Measurements from ENCODE around the gene DENND6A.

The DENND6A gene

GRCh38 chr3:57605683-57606082, 87.2 kb downstream of the DENND6A start:
- no peak for DNase-seq (ENCODE audit: low spot score)
- no peak for TF ChIP-seq CTCF (IDR thresholded peaks at IDR 0.05; ENCODE audit: extremely low read depth, missing control alignments)

GRCh38 chr3:57604971-57605370, 87.9 kb downstream of the DENND6A start:
- DNase-seq (ENCODE audit: low spot score), result no peak
- TF ChIP-seq CTCF (IDR thresholded peaks at IDR 0.05; ENCODE audit: extremely low read depth, missing control alignments), result no peak

GRCh38 chr3:57600195-57600594, 92.7 kb downstream of the DENND6A start:
- no peak for DNase-seq (ENCODE audit: low spot score)
- no peak for TF ChIP-seq CTCF (IDR thresholded peaks at IDR 0.05; ENCODE audit: extremely low read depth, missing control alignments)

GRCh38 chr3:57598765-57599360, 94.0 kb downstream of the DENND6A start:
- no peak for DNase-seq (ENCODE audit: low spot score)
- TF ChIP-seq CTCF (IDR thresholded peaks at IDR 0.05; ENCODE audit: extremely low read depth, missing control alignments), result no peak

- no peak for TF ChIP-seq CTCF (IDR thresholded peaks at IDR 0.05; ENCODE audit: extremely low read depth, missing control alignments)
- DNase-seq (ENCODE audit: low spot score), result peak; percentile 96
Measured at GRCh38 chr3:57597127-57597923, 95.6 kb downstream of the DENND6A start, which contains the start of gene ARF4. Gene ARF4, minus strand, starts transcription at chr3:57597344. Its CDS starts 204 bp downstream, at chr3:57597140.

- DNase-seq (ENCODE audit: low spot score), result peak; percentile 32
Measured at GRCh38 chr3:57596495-57597126, 96.3 kb downstream of the DENND6A start.

More at GRCh38 chr3:57596495-57597126, 96.3 kb downstream of the DENND6A start:
- TF ChIP-seq CTCF (IDR thresholded peaks at IDR 0.05; ENCODE audit: extremely low read depth, missing control alignments), result no peak
